Right lobe of liver (tissue), 4 donors: ENCODE measurements around the gene CSNK1A1.

Experiments
- POLR2A ChIP-seq: fragments of 450-650 bp; IDR thresholded peaks from one replicate; pipeline ENCODE4 v1.6.1; 2017; ENCODE audit warnings: antibody characterized with exemption, mild to moderate bottlenecking
- TF ChIP-seq, protein P1 (sequence below), 4 donors: fragments of 200-600 bp in 3 of 4; fragments of 450-650 bp in 1 of 4; IDR thresholded peaks; one replicate each; pipeline versions ENCODE4 v1.5.1 to v1.8.0; 2016 to 2022; ENCODE audit warnings: antibody characterized with exemption in 4 of 4, mild to moderate bottlenecking in 2 of 4
- donor health status: DM: no; HTN: no; CAD: no.
- donor health status: DM: no; HTN: no; CAD: no.
- donor health status: DM: no; HTN: yes; CAD: no.

DNA sequence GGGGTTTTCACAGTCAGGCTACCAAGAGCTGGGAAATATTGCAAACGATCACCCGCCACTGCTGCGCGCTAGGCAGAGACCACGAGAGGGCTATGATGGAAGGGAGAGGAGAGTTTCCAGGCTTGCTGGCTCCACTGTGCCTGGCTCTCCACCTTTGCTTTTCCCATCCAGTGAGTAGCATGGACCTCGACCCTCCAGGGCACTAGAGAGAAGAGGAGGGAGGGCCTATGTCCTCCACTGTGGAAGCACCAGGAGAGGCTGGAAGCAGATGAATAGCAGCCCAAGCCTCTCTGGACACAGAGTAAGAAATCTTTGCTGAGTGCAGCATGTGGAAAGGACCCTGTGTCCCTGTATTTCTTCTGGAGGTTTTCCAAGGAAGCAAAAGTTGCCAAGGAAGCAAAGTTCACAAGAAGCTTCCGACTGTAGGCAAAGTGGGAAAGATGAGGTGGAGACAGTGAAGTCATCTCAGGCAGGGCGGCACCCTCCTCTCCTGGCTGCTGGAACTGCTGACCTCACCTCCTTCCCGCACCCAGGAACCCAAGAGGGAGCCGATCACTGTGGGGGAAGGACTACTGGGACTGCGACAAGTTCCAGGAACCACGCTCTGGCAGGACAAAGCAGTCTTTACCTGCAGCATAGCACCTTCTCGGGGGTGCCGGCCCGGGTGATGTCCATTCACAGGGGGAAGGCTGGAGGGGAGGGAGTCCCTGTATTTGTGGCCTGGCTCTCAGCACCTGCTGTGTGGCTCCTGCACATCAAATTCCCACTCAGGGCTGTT, 79.6 kb downstream of the CSNK1A1 start:
- TF ChIP-seq, protein P1, sequence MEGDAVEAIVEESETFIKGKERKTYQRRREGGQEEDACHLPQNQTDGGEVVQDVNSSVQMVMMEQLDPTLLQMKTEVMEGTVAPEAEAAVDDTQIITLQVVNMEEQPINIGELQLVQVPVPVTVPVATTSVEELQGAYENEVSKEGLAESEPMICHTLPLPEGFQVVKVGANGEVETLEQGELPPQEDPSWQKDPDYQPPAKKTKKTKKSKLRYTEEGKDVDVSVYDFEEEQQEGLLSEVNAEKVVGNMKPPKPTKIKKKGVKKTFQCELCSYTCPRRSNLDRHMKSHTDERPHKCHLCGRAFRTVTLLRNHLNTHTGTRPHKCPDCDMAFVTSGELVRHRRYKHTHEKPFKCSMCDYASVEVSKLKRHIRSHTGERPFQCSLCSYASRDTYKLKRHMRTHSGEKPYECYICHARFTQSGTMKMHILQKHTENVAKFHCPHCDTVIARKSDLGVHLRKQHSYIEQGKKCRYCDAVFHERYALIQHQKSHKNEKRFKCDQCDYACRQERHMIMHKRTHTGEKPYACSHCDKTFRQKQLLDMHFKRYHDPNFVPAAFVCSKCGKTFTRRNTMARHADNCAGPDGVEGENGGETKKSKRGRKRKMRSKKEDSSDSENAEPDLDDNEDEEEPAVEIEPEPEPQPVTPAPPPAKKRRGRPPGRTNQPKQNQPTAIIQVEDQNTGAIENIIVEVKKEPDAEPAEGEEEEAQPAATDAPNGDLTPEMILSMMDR (IDR thresholded peaks at IDR 0.05), result no peak
- TF ChIP-seq POLR2A, result no peak
